Inflammatory macrophage treated with lipopolysaccharide for 1 hour (primary cell): Measurements from ENCODE around the gene TRIM13.
"Not testable (repeated sequence)": the region's sequence is repeated elsewhere in the genome, so short reads cannot be mapped to it uniquely, and the experiment has no call there.

ENCODE experiments used
- DNase-seq, 2 donors: peaks; one replicate each; pipeline ENCODE4 v3.0.0-alpha.2; 2020 to 2022

TRIM13 gene

DNA sequence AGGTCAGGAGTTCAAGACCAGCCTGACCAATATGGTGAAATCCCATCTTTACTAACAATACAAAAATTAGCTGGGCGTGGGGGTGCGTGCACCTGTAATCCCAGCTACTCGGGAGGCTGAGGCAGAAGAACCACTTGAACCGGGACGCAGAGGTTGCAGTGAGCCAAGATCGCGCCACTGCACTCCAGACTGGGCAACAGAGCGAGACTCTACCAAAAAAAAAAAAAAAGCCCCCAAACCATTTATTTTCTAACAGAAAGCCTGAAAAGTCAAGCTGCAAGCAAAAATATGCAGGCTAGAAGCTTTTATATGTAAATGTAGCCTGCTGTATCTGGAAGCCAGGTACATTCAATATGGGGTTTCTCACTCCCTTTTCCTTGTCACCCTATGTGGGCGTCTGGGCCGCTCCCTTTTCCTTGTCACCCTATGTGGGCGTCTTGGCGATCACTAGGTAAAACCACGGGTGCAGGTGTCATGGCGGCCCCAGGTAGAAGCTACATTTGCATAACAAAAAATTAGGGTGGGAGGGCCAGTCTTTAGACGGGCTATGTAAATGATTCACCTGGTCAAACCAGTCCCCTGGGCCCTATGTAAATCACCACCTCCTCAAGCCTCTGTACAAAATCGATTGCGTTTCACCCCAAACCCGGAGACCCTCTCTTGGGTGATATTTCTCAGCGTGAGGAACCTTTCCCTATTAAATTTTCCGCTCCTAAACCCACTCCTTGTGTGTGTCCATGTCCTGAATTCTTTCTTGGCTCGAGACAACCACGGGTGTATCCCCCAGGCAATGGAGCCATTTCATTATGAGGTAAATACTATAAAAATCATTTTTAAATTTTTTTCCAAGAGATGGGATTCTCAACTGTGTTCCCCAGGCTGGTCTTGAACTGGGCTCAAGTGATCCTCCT lies 2.1 kb downstream of the TRIM13 start:
- no peak for DNase-seq

DNA sequence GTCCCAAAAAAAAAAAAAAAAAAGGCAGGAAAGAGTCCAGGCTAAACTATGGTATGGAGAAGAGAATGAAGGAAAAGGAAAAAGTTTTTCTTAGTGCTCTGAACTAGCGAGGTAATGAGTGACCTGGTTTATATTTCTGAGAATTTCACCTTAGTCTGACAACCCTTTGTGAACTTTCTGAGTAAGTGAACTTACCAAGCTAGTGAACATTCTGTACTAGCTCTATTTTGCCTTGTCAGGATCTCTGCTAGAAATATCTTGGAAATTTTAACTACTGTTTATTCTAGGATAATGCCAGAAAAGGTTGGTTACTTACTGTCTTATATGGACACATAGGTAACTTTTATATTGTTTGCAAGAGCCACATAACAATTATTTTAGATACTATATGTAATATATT lies 4.4 kb downstream of the TRIM13 start:
- no peak for DNase-seq

DNA sequence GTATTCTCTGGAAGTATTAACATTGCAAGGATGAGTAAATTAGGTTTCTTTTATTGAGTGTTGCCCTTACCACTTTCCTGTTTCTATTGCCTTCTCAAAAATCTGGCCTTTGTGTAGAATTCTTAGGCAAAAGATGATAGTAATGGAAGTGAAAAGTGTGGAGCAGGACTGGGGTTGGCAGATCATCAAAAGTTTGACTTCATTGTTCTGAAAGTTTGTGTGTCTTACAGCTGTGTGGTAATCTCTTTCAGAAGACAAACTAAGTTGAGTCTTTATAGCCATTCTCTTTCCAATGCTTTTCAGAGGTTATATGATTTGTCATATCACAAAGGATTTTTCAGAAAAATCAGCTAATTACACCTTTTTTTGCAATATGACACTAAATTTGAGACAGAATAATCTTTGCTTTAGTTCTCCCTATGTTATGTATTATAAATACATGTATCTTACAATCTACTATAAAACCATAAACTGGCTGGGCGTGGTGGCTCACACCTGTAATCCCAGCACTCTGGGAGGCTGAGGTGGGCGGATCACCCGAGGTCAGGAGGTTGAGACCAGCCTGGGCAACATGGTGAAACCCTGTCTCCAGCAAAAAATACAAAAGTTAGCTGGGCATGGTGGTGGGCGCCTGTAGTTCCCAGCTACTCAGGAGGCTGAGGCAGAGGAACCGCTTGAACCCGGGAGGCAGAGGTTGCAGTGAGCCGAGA lies 9.7 kb downstream of the TRIM13 start:
- DNase-seq: no peak

DNA sequence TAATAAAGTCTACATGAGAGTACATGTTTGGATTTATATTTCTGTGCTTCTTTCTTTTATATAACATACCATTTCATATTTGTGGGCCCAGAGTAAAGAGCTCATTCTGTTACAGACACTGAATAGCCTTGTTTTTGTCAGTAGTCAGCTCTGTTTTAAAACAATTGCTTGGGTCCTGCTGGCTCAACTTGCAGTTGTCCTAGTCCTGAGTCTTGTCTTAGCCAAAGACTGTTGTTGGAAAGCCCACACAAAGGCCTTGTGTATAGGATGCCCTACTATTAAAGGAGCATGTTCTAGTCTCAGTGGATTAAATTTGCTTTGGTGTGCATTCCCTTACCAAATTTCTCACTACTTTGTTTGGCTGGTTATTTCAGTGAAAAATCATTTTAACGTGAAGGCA lies 14.6 kb downstream of the TRIM13 start:
- DNase-seq: no peak

DNA sequence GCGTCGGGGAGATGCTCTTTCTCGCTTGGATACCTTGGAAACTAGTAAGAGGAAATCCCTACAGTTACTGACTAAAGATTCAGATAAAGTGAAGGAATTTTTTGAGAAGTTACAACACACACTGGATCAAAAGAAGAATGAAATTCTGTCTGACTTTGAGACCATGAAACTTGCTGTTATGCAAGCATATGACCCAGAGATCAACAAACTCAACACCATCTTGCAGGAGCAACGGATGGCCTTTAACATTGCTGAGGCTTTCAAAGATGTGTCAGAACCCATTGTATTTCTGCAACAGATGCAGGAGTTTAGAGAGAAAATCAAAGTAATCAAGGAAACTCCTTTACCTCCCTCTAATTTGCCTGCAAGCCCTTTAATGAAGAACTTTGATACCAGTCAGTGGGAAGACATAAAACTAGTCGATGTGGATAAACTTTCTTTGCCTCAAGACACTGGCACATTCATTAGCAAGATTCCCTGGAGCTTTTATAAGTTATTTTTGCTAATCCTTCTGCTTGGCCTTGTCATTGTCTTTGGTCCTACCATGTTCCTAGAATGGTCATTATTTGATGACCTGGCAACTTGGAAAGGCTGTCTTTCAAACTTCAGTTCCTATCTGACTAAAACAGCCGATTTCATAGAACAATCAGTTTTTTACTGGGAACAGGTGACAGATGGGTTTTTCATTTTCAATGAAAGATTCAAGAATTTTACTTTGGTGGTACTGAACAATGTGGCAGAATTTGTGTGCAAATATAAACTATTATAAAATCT lies 15.7 kb downstream of the TRIM13 start:
- DNase-seq: no peak

DNA sequence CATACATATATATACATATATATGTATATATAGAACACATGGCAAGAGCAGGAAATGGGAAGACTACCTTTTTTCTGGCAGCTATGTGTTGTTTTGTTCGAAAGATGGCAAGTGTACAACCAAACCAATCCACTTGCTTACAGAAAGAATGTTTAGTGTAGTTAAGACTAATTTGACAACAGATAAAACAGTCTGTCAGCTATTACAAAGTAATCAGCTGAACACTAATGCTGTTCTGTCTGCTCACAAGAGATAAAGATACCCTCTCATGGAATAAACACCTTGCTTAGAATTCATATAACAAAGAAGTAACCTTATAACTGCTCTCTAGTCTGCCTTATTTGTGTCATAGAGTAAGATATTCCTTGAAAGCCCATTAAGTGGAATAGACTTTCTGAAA lies 17.5 kb downstream of the TRIM13 start:
- DNase-seq: no peak

DNA sequence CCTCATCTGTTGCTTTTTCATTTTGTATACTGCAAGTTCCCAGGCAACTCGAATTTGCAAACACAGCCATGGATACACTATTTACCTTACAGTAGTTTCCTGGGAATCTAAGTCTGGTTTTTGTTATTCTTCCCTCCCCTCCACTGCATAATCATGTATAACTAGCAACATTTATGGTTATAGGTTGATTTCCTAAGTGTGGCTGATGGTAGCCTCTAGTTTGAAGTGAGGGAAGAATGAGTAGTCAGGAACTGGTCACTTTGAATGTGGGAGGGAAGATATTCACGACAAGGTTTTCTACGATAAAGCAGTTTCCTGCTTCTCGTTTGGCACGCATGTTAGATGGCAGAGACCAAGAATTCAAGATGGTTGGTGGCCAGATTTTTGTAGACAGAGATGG lies 18.4 kb downstream of the TRIM13 start, which contains the start of gene KCNRG:
TSS of gene KCNRG (plus strand) at position 187 of the 400 bp plus-strand sequence. CDS start at position 237, 50 bp downstream.
- no peak for DNase-seq

DNA sequence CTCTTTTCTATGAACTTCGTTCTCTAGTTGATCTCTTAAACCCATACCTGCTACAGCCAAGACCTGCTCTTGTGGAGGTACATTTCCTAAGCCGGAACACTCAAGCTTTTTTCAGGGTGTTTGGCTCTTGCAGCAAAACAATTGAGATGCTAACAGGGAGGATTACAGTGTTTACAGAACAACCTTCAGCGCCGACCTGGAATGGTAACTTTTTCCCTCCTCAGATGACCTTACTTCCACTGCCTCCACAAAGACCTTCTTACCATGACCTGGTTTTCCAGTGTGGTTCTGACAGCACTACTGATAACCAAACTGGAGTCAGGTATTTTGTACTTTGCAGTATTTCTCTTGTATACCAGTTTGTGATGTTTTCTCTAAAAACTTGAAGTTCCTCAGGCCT lies 18.9 kb downstream of the TRIM13 start:
- DNase-seq: no peak

DNA sequence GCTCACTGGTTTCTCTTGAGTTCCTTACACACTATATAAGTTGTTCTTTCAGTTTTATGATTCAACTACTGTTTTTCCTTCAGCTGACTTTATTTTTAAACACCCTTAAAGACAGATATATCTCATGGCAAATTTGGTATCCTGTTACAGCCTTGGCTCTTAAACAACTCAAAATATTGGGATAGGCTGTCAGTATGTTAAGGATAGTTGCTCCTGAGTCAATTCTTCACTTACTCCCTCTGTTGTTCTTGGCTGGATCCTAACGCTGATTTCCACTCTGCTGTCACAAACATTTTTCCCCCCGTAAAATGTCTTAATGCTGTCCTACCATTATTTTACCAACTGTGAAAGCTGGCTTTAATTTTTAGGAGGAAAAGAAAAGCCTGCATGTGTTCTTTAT lies 19.6 kb downstream of the TRIM13 start:
- DNase-seq: no peak

DNA sequence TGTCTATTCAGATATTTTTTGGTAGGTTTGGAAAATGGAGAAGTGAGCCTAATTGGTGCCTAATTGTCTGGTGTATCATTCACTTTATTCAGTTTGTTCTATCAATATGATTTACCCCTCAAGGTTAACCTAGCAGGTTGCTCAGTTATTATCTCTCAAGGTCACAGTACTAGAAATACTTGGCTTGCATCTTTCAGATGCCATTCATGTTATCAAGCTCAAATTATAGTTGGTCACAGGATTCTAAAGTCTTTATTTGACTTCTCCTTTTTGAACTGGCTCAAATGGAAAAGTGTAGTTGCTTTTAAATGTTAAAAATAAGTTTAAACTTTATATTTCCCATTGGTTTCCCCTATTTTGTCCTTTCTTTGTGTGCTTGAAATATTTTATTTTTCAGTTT lies 21.0 kb downstream of the TRIM13 start:
- no peak for DNase-seq

DNA sequence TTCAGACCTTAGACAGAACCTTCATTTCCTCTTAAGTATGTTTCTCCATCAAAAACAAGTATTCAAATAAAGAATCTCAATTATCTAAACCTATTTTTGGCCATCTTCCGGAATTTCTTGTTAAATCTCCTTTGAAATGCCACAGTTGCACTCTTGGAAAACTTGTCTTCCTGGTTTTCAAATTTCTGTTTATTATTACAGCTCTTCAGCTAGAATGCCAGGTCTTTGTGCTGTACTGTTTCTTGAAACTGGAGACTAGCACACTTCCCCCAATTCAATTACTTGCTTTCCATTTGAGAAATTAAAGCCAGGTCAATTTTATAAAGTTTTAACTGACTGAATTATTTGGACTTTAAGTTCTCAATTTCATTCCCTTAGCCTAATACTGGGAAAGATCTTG lies 28.6 kb downstream of the TRIM13 start:
- no peak for DNase-seq

DNA sequence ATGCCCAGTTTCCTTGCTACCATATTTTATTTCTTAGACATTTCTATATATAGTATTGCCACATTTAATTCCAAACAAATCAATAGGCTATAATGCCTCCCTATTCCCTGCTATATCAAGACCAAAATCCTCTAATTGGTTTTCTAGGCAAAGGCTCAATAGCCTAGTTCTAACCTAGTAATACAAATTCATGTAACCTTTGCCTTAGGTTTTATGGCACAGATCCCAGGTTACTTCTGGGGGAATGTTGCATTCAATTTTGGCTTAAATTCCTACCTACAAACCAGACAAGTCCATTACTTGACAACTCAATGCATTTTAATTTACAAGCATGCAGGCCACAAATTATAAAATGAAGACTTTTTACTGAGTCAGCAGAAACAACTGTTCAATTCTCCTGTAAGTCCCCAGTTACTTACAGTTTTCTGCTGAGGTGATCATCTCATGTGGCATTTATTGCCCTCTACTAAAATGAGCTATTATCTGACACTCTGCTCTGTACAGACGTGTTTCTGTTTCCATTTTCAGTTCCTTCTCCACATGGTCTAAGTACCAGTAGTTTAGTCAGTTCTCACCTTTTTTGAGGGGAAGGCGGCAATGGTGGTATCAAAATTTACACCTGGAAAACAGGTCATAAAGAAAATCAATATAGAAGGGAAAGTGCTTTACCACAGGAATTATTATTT lies 30.1 kb downstream of the TRIM13 start:
- DNase-seq: no peak

DNA sequence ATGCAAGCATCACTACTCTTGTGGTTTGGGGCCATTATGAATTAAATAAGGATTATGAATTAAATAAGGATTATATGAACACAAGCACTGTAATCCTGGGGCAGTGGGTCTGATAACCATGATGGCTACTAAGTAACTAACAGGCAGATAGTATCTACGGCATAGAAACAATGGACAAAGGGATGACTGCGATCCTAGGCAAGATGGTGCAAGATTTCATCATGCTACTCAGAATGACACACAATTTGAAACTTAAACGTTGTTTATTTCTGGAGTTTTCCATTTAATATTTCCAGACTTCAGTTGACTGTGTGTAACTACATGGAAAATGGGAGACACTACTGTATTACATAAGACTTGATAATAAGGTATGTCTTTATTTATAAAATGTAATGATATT lies 33.5 kb downstream of the TRIM13 start:
- no peak for DNase-seq

DNA sequence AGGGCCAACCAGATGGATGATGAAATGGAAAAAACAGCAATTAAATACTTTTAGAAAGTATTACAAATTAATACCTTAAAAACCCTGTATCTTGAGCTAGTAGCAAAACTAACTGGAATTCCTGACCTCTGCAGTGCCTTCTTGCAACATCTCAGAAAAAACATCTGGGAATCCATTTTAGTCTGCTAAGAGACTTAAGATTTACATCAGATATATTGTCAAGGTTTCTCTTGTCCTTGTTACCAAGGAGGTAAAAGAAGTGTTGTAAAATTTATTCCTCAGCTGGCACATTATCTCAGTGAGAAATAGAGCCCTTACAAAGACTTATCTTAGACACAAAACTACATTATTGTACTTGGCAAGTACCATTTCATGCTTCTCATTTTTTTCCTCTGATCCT lies 36.9 kb downstream of the TRIM13 start:
- peak in 1 of 2 donors; percentile 7 for DNase-seq

DNA sequence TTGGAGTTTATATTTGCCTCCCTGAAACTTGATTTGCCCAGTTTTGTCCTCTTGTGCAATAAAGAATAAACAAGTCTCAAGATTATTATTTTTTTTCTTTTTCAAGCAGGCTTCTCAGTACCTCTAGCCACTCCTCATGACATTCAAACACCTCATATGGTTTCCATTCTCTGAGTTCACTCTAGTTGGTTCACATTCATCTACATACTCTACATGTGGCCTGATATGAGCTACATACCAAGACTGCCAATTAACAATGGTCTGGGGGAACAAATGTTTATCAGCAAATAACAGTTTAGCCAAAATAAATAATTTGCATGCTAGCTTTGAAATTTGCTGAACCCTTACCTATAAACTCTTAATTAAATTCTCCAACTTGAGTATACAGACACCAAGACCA lies 40.9 kb downstream of the TRIM13 start:
- DNase-seq: no peak

DNA sequence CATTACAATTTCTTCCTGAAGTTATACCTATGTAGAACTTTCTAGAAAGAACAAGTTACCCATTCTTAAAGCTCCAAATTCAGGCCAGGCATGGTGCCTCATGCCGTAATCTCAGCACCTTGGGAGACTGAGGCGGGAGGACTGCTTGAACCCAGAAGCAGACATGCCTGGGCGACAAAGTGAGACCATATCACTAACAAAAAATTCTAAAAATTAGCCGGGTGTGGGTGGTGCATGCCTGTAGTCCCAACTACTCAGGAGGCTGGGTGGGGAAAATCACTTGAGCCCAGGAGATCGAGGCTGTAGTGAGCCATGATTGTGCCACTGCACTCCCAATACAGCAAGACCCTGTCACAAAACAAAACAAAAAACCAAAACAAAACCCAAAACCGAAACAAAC lies 41.4 kb downstream of the TRIM13 start:
- DNase-seq: no peak

DNA sequence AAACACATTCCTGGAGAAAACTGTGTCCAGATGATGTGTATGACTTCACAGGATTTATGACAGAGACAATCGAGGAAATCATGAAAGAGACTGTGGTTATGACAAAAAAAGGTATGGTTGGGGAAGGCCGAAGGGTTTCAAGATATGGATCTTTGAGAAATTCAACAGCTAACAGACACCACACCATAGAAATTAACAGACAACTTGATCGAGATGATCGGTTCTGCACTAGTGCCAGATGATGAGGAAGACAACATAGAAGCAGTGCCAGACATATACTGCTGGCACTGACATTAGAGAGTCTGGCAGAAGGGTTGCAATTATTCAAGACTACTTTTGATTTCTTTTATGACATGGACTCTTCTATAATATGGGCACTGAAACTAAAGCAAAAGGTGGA lies 55.6 kb downstream of the TRIM13 start:
- DNase-seq: no peak

DNA sequence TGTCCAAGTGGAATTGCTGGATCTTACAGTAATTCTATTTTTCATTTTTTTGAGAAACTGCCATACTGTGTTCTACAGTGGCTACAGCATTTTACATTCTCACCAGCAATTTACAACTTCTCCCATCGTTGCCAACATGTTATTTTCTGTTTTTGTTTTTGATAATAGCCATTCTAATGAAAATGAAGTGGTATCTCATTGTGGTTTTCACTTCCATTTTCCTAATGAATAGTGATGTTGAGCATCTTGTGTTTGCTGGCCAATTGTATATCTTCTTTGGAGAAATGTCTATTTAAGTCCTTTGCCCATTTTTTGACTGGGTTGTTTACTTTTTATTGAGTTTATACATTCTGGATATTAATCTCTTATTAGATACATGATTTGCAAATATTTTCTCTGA lies 57.0 kb downstream of the TRIM13 start:
- no peak for DNase-seq

DNA sequence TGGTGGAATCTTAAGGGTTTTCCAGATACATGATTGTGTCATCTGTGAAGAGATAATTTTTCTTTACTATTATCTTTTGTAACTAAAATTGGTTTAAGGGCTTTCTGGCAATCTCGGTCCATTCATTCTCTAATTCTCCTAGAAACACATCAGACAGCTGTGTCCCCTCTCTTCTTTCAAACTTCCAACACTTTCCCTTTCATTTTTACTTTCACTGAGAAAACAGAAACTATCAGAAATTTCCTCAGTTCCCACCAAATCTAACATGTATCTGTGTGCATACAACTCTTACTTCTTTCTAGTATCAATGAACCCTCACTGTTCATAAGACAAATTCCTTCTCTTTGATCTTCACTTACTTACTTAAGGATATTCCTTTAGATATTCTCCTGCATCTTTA lies 58.6 kb downstream of the TRIM13 start:
- no peak for DNase-seq

DNA sequence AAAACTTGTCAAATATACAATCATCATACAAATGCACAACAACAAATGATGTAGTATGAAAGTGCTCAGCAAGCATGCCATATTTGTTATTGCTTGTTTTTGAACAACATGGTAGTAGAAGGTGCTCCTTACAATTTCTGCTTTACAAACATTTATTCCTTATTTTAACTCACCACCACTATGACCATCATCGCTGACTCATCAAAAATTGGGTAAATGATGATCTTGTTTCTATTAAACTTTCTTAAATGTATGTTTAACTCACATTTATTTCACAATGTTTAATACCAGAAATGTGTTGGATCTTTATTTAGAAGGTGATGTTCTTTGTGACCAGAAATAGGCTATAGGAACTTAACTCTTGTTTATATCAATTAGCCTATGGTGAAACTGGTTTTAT lies 63.9 kb downstream of the TRIM13 start:
- no peak for DNase-seq

DNA sequence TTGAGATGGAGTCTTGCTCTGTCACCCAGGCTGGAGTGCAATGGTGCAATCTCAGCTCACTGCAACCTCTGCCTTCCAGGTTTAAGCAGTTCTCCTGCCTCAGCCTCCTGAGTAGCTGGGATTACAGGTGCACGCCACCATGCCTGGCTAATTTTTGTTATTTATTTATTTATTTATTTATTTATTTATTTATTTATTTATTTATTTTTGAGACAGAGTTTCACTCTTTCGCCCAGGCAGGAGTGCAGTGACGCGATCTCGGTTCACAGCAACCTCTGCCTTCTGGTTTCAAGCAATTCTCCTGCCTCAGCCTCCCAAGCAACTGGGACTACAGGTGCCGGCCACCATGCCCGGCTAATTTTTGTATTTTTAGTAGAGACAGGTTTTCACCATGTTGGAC lies 65.5 kb downstream of the TRIM13 start:
- DNase-seq: not testable (repeated sequence)

DNA sequence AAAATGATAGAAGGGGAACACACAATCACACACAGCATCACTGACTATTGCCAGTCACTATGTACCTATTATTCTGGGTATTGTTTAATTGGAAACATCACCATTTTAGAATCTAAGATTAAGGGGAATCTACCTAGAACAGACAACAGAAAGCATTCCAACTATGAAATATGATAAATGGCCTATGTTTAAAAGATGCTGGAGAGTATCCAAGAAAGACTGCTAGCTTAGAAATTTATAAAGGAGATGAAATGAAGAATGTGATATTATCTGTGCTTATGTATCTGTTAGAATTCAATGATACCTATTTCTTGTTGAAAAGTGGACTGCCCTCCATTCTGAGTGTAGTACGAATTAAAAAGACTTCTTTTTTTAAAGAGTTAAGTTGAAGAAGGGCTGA lies 68.9 kb downstream of the TRIM13 start:
- DNase-seq: no peak
